GM12892 (cell line): Measurements from ENCODE around the gene DOCK2.

Source experiments
- POLR2A ChIP-seq: IDR thresholded peaks from 2 replicates; pipeline ENCODE4 v1.6.1; 2011; ENCODE audit warnings: low read depth, low read length, control low read depth
- POLR2AphosphoS5 ChIP-seq: IDR thresholded peaks from 2 replicates; pipeline ENCODE4 v1.6.1; 2011; ENCODE audit warnings: low read depth, low read length, control low read depth
- TAF1 ChIP-seq: IDR thresholded peaks from 2 replicates; pipeline ENCODE4 v1.6.1; 2011; ENCODE audit warnings: low read depth, mild to moderate bottlenecking, control low read depth, low read length, borderline replicate concordance

- no peak for TF ChIP-seq POLR2A
- no peak for TF ChIP-seq TAF1
- no peak for TF ChIP-seq POLR2AphosphoS5
Observed at GRCh38 chr5:169904508-169904907, 267.4 kb downstream of the DOCK2 start.
